ENCODE data around the gene KAZN. TPM values are rescaled to one million over a fixed set of nuclear protein-coding genes. Genes with fewer than 3 reads are reported as not detected.

The KAZN gene
- total and polyA plus RNA-seq, 3 donors from 2014 or later: 12.1 to 14.6 (median 13.8) TPM

DNA sequence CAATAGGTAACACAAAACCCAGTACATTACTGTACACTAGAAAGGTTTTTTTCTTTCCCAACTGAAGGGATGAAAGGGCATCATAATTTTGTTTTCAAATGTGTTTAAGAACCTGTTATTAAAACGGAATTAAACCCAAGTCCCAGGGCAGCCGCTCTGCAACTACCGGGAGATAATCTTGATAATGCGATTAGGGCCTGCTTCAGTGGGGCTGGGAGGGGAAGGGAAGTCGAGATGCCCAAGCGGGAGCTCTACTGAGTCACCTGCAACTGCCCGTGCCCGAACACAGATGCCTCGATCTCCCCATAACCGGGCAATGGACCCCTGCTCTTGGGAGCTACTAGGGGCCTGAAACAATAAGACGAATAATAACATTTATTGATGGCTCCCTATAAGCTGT is 61.4 kb downstream of the KAZN start:
- TF ChIP-seq, protein P1, sequence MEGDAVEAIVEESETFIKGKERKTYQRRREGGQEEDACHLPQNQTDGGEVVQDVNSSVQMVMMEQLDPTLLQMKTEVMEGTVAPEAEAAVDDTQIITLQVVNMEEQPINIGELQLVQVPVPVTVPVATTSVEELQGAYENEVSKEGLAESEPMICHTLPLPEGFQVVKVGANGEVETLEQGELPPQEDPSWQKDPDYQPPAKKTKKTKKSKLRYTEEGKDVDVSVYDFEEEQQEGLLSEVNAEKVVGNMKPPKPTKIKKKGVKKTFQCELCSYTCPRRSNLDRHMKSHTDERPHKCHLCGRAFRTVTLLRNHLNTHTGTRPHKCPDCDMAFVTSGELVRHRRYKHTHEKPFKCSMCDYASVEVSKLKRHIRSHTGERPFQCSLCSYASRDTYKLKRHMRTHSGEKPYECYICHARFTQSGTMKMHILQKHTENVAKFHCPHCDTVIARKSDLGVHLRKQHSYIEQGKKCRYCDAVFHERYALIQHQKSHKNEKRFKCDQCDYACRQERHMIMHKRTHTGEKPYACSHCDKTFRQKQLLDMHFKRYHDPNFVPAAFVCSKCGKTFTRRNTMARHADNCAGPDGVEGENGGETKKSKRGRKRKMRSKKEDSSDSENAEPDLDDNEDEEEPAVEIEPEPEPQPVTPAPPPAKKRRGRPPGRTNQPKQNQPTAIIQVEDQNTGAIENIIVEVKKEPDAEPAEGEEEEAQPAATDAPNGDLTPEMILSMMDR (IDR thresholded peaks at IDR 0.05): no peak
- no peak for TF ChIP-seq POLR2A (IDR thresholded peaks at IDR 0.05)
- intact Hi-C loops (cut with DNase I; ENCODE audit: low total_unique reads): no loop called here
- Histone ChIP-seq H3K4me1 (no peaks in the 10 kb centered on the region), H3K27me3 (no peaks in the 10 kb centered on the region), H3K36me3 (ENCODE audit: low read depth, missing control alignments) (no peaks in the 10 kb centered on the region), H3K9me3 (no peaks in the 10 kb centered on the region), H3K4me3 (no peak overlapping the region), H3K27ac (no peak overlapping the region)
- 85 to 90% methylated on average over 11 of the region's 11 CpGs for WGBS, 2 donors
- no peak for DNase-seq

DNA sequence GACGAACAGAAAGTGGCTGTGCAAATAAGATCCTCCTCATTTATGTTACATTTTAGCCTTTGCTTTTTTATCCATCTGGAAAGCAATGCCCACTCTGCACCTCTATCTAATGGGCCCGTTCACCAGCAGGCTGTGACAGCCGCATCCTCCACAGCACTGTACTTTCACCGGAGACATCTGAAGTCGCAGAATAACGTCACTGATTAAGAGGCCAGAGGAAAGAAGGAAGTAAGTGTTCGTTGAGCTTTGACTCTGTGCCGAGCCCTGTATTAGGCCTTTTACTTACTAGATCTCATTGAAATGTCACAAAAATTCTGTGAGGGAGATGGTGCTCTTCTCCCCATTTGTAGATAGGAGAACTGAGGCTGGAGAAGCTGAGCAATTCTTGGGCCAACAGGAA is 62.3 kb downstream of the KAZN start:
- intact Hi-C loops (cut with DNase I; ENCODE audit: low total_unique reads): no loop called here
- Histone ChIP-seq H3K4me1 (no peaks in the 10 kb centered on the region), H3K9me3 (no peaks in the 10 kb centered on the region), H3K36me3 (ENCODE audit: low read depth, missing control alignments) (no peaks in the 10 kb centered on the region), H3K27me3 (no peaks in the 10 kb centered on the region), H3K27ac (no peak overlapping the region), H3K4me3 (no peak overlapping the region)
- DNase-seq: peak; percentile 61
- 33 to 38% methylated on average over 8 of the region's 8 CpGs for WGBS, 2 donors
- TF ChIP-seq POLR2A (IDR thresholded peaks at IDR 0.05): no peak
- TF ChIP-seq, protein P1 (IDR thresholded peaks at IDR 0.05): no peak

DNA sequence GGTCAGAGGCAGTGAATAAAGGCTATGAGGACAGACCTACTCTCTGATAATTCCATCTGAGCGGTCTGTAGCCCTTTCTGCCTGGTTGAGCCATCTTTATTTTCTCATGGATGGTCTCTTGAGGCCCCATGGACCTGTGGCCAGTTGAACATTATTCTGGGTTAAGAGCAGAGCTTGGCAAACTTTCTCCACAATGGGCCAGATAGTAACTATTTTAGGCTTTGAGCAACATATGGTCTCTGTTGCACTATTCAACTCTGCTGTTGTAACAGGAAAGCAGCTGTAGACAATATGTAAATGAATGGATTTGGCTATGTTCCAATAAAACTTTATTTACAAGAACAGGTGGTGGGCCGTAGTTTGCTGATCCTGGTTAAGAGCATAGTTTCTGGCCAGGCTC is 62.7 kb downstream of the KAZN start:
- H3K4me3 ChIP-seq: no peak overlapping the region
- H3K27me3 ChIP-seq: no peaks in the 10 kb centered on the region
- no peaks in the 10 kb centered on the region for H3K36me3 ChIP-seq (ENCODE audit: low read depth, missing control alignments)
- 72 to 86% methylated on average over 2 of the region's 2 CpGs for WGBS, 2 donors
- no peak for TF ChIP-seq POLR2A (IDR thresholded peaks at IDR 0.05)
- TF ChIP-seq, protein P1 (IDR thresholded peaks at IDR 0.05): no peak
- no peaks in the 10 kb centered on the region for H3K9me3 ChIP-seq
- no peak overlapping the region for H3K27ac ChIP-seq
- DNase-seq: no peak
- H3K4me1 ChIP-seq: no peaks in the 10 kb centered on the region
- intact Hi-C loops (cut with DNase I; ENCODE audit: low total_unique reads): no loop called here

DNA sequence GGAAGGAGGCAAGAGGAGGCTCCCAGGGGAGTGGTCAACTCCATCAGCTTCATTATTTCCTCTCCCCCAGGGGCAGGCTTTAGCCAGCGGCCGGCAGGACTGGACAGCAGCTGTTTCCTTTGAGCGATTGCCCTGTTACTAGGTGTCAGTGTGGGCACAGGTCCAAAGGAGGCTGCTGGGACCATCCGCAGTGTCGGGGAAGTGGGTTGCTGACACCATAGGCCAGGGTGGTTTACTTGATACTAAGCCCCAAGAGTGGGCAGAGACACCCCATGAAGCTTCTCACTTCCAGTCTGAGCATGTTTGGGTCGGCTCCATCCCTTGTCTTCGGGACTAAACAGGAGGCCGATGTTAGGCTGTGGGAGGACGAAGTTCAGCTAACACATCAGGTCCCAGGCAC is 63.6 kb downstream of the KAZN start:
- DNase-seq: no peak
- 73 to 74% methylated on average over 9 of the region's 9 CpGs for WGBS, 2 donors
- H3K9me3 ChIP-seq: no peaks in the 10 kb centered on the region
- no peaks in the 10 kb centered on the region for H3K4me1 ChIP-seq
- intact Hi-C loops (cut with DNase I; ENCODE audit: low total_unique reads): no loop called here
- TF ChIP-seq POLR2A (IDR thresholded peaks at IDR 0.05): no peak
- TF ChIP-seq, protein P1 (IDR thresholded peaks at IDR 0.05): no peak
- no peaks in the 10 kb centered on the region for H3K27me3 ChIP-seq
- H3K27ac ChIP-seq: no peak overlapping the region
- H3K36me3 ChIP-seq (ENCODE audit: low read depth, missing control alignments): no peaks in the 10 kb centered on the region
- H3K4me3 ChIP-seq: no peak overlapping the region

DNA sequence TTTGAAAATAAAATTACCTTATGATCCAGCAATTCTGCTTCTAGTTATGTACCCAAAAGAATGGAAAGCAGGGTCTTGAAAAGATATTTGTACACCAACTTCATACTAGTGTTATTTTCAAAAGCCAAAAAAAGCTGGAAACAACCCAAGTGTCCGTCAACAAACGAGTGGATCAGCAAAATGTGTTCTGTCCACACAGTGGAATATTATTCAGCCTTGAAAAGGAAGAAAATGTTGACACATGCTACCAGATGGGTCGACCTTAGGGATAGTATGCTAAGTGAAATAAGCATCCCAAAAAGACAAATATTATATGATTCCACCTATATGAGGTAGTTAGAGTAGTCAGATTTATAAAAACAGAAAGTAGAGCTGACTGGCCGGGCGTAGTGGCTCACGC is 65.3 kb downstream of the KAZN start:
- intact Hi-C loops (cut with DNase I; ENCODE audit: low total_unique reads): no loop called here
- TF ChIP-seq POLR2A (IDR thresholded peaks at IDR 0.05): no peak
- TF ChIP-seq, protein P1 (IDR thresholded peaks at IDR 0.05): no peak
- 92 to 96% methylated on average over 6 of the region's 6 CpGs for WGBS, 2 donors

More for the DNA sequence above, 65.3 kb downstream of the KAZN start:
- H3K27me3 ChIP-seq: no peaks in the 10 kb centered on the region
- DNase-seq: no peak
- H3K4me1 ChIP-seq: no peaks in the 10 kb centered on the region
- no peak overlapping the region for H3K27ac ChIP-seq
- H3K36me3 ChIP-seq (ENCODE audit: low read depth, missing control alignments): no peaks in the 10 kb centered on the region
- no peaks in the 10 kb centered on the region for H3K9me3 ChIP-seq
- no peak overlapping the region for H3K4me3 ChIP-seq

All from testis (tissue), 3 donors.